ENCODE results near the gene GPD1.

Gene GPD1

DNA sequence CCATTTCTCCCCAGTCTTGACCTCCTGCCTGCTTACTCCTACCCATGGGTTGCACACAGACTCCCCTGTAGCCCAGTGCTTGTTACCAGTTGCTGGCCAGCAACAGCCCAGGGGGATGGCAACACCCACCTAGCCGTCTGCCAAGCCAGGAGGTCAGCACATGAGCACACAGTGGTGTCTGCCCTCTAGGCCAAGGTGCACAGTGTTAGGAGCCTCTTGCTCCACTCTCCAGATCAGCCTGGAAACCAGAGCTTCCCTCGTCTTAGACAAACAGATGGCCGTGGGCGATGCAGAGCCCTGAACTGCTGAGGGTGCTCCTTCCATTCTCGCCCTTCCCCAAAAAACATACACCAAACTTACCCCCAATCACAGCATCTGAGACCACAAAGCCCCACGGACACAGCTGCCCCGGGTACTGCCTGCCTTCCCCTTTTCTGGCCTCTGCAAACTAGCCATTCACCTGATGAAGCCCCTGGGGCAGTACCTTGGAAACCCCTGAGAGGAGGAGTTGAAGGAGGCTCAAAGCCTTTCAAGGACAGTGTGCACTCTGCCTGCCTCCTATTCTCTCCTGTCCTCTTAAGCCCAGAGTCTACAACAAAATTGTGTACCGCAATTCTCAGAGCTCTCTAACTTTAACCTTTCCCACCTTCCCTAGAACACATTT, 1.0 kb upstream of the GPD1 start:
- no peak for DNase-seq

DNA sequence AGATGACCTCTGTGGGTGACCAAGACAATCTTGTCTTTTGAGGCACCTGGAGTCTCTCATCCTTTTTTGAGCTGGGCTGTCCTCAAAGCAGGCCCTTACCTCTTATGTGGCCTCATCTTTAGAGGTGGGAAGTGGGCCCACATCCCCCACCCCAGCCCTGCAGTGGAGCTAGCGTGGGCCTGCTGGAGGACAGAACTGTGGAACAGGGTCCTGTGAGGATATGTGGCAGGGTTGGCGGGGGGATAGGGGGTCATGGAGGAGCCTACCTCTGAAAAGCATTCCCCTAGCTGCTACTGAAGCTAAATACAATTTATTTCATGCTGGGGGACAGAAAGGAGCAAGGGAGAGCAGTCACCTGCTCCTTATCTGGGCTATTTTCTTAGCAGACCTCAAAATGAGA, 457 bp upstream of the GPD1 start:
- no peak for DNase-seq

- no peak for DNase-seq
Observed at GRCh38 chr12:50104417-50105366, 884 bp downstream of the GPD1 start.

GRCh38 chr12:50105913-50106450, 2.2 kb downstream of the GPD1 start:
- DNase-seq = no peak

- no peak for DNase-seq
Observed at GRCh38 chr12:50106907-50107306, 3.1 kb downstream of the GPD1 start.

DNA sequence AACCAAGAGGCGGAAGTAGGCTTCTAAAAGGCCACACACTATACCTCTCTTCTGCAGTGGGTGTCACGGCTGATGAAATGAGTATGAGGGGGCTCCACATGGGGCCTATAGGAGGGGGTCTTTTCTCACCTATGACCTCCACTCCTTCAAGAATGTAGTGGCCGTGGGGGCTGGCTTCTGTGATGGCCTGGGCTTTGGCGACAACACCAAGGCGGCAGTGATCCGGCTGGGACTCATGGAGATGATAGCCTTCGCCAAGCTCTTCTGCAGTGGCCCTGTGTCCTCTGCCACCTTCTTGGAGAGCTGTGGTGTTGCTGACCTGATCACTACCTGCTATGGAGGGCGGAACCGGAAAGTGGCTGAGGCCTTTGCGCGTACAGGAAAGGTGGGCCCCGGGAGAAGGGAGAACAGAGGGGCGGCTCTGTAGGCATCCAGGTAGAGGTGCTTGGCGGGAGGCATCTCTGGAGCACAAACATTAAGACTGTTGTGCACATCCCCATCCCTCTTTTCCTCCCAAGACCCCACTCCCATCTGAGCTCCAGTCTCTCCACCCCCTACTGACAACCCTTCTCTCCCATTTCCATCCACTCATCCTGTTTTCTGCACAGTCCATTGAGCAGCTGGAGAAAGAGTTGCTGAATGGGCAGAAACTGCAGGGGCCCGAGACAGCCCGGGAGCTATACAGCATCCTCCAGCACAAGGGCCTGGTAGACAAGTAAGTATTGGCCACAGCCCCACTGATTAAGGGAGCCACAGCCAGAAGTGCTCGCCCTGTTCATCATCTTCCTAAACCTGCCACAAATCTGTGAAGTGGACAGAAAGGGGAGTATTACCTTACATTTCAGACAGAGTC, 3.8 kb downstream of the GPD1 start:
- no peak for DNase-seq

GRCh38 chr12:50109319-50109718, 5.5 kb downstream of the GPD1 start:
- no peak for DNase-seq

- peak; percentile 25 for DNase-seq
Observed at GRCh38 chr12:50110127-50110761, 6.4 kb downstream of the GPD1 start.

DNA sequence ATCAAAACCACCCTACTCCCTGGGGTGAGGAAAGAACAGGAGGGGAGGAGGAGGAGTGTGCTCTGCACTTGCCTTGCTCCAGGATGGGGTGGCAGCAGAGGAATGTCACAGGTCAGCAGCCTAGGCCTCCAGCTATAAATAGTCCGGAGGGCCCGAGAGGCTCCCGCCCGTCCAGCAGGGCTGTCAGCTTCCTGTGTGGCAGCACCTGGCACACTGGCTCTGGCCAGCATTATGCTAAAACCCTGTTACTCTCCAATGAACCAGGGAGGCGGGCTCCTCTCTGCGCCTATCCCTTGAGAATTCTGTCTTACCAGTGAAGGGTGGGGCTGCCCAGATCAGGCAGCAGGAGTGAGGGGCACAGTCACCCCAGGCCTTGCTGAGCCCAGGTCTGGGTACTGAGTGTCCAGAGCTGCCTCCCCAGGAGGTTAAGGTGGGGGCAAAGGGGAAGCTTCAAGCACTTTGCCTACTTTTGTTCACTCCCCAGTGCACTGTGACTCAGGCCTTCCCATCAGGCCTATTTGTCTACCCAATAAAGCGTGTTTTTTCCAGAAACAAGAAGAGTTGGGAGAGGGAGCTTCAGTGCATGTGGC, 7.0 kb downstream of the GPD1 start:
- no peak for DNase-seq

DNA sequence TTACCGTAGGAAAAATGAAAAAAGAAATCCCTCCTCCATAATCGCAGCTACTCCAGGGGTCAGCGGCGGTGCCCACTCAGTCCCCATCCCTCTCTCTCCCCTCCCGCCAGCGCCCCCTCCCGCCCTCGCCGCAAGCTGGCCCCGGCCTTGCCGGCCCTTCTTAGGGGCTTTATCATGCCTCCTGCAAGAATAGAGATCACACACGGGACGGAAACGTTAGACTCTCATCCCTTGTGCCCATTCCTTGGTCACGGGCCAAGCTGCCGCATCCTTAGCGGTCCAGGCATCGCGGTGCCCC, 7.5 kb downstream of the GPD1 start:
- no peak for DNase-seq

GRCh38 chr12:50111693-50112455, 8.1 kb downstream of the GPD1 start, which contains the start of gene COX14:
COX14 (plus strand) TSS chr12:50112236; CDS start chr12:50120044, 7,808 bp downstream.
- peak; percentile 99 for DNase-seq

GRCh38 chr12:50112456-50113218, 8.8 kb downstream of the GPD1 start:
- DNase-seq = no peak

DNA sequence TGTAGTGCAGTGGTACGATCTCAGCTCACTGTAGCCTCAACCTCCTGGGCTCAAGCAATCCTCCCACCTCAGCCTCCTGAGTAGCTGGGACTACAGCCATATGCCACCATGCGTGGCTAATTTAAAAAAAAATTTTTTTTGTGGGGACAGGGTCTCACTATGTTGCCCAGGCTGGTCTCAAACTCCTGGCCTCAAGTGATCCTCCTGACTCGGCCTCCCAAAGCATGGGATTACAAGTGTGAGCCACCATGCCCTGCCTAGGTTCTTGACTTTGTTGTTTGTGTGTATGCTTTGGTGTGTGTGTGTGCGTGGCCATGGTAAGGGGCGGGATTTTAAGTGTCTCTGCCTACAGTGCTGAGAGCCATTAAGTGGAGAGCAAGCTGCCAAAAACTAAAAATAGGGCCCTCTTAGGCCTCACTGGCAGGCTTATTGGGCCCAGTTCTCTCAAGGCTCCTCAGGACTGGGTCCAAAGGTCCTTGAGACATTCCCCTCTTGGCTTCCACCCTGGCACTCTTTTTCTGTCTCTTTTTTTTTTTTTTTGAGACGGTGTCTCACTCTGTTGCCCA, 13.3 kb downstream of the GPD1 start:
- DNase-seq = no peak

DNA sequence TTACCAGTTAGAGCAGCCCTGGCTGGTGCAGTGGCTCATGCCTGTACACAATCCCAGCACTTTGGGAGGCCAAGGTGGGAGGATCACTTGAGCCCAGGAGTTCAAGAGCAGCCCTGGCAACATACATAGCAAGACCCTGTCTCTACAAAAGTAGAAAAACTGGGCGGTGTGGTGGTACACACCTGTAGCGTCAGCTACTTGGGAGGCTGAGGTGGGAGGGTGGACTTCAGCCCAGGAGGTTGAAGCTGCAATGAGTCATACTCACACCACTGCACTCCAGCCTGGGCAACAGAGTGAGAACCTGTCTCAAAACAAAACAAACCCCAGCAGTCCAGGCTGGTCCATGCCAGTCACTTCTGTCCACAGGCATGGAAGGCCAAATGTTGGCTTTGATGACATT, 15.6 kb downstream of the GPD1 start:
- DNase-seq = no peak

DNA sequence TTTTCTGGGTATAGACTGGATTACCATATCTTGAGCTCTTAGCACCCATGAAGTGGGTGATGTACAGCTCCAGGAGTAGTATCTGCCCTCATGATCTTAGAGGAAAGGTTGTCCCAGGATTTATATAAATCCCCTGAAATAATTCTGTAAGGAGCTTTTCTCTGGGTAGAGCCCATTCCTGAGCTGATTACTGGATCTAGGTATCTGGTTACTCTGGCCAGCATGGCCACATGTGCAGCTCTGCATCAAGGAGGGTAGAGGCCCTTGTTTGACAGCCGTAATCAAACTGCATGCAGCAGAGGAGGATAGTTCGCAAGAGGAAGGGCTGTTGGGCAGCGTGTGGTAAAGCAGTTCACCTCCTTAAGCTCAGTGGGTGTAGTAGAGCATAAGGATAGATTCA, 16.7 kb downstream of the GPD1 start:
- no peak for DNase-seq

DNA sequence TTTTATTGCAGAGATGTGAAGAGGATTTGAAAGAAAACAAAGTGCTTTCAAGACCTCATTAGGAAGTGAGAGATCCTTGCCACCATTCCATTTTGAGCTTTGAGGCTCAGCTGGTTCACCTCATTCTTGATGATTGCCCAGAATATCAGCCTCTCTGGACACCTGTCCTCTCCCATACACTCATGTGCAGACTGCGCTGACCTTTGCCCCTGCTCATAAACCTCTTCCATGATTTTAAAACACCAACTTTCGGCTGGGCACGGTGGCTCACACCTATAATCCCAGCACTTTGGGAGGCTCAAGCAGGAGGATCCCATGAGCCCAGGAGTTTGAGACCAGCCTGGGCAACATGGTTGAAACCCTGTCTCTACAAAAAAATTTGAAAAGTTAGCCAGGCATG, 17.1 kb downstream of the GPD1 start:
- DNase-seq = no peak

DNA sequence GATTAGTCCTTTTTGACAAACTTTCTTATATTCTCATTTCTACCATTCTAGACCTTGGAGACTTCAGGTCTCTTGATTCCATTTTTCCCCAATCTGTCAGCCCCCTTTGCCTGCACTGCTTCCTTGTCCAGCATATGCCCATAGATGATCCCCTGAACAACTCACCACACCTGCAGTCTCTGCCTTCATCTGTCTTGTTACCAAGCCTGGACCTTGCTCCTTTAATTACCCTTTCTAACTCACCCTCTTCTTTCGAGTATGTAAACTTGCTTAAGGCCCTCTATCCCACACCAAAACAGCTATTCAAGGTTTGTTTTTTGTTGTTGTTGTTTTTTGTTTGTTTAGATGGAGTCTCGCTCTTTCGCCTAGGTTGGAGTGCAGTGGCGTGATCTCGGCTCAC, 17.8 kb downstream of the GPD1 start:
- DNase-seq = no peak

DNA sequence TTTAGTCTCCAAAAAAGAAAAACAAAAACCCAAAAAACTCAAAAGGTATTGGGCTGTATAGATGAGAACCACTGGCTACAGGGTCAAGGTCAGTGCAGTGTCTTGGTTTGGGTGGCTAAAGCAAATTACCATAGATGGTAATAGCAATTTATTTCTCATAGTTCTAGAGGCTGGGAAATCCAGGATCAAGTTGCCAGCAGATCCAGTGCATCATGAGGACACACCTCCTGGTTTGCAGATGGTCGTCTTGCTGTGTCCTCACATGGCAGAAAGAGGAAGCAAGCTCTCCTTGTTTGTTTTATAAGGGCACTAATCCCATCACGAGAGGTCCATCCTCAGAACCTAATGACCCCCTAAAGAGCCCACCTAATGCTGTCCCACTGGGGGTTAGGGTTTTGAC, 19.4 kb downstream of the GPD1 start:
- no peak for DNase-seq

DNA sequence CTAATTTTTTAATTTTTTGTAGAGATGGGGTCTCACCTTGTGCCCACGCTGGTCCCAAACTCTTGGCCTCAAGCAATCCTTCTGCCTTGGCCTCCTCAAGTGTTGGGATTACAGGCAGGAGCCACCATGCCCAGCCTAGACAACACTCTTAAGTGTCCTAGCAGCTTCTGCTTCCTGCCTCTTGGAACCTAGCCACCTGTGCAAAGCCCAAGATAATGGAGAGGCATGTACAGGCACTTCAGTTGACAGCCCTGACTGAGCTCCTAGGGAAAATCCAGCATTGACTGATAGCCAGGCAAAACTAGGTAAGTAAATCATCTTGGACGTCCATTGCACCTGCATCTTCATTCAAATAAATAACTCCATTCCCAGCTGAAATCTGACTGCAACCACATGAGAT, 23.7 kb downstream of the GPD1 start:
- no peak for DNase-seq

GRCh38 chr12:50129290-50129689, 25.5 kb downstream of the GPD1 start:
- no peak for DNase-seq

Measured in activated CD4-positive, alpha-beta T cell treated with anti-CD3 and anti-CD28 coated beads for 48 hours (primary cell).